AG09319 (cell line): ENCODE measurements around the gene IFITM1.
"Not testable (repeated sequence)": the region's sequence is repeated elsewhere in the genome, so short reads cannot be mapped to it uniquely, and the experiment has no call there.

Experiments used
- DNase-seq: peaks from one replicate; pipeline ENCODE4 v3.0.0-alpha.2; 2010; ENCODE audit warnings: low read depth; ENCODE audit errors: extremely low read depth
- TF ChIP-seq, protein P1 (sequence below): IDR thresholded peaks from 2 replicates; pipeline ENCODE4 v1.5.1; 2011; ENCODE audit warnings: low read depth, mild to moderate bottlenecking, inconsistent platforms, low read length, moderate library complexity

The IFITM1 gene

GRCh38 chr11:360326-361280 lies 46.8 kb downstream of the IFITM1 start:
- no peak for DNase-seq
- TF ChIP-seq, protein P1, sequence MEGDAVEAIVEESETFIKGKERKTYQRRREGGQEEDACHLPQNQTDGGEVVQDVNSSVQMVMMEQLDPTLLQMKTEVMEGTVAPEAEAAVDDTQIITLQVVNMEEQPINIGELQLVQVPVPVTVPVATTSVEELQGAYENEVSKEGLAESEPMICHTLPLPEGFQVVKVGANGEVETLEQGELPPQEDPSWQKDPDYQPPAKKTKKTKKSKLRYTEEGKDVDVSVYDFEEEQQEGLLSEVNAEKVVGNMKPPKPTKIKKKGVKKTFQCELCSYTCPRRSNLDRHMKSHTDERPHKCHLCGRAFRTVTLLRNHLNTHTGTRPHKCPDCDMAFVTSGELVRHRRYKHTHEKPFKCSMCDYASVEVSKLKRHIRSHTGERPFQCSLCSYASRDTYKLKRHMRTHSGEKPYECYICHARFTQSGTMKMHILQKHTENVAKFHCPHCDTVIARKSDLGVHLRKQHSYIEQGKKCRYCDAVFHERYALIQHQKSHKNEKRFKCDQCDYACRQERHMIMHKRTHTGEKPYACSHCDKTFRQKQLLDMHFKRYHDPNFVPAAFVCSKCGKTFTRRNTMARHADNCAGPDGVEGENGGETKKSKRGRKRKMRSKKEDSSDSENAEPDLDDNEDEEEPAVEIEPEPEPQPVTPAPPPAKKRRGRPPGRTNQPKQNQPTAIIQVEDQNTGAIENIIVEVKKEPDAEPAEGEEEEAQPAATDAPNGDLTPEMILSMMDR: no peak

GRCh38 chr11:362642-363442 lies 49.0 kb downstream of the IFITM1 start:
- TF ChIP-seq, protein P1: no peak
- no peak for DNase-seq

DNA sequence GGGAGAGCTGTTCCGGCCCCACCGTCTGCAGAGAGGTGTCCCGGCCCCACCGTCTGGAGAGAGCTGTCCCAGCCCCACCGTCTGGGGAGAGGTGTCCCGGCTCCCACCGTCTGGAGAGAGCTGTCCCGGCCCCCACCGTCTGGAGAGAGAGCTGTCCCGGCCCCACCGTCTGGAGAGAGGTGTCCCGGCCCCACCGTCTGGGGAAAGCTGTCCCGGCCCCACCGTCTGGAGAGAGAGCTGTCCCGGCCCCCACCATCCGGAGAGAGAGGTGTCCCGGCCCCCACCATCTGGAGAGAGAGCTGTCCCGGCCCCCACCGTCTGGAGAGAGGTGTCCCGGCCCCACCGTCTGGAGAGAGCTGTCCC lies 49.6 kb downstream of the IFITM1 start:
- not testable (repeated sequence) for DNase-seq

- TF ChIP-seq, protein P1: peak; percentile 18; the same call in 1 of the 2 replicates
- DNase-seq: no peak
Measured at GRCh38 chr11:363948-364761, 50.3 kb downstream of the IFITM1 start.
